Activated CD8-positive, alpha-beta T cell treated with anti-CD3 and anti-CD28 coated beads, Interleukin-2, amount 10 ng/mL, durations not matched to agents 7 days and 5 days (primary cell): ENCODE measurements around the gene ARID5A. TPM values are rescaled to one million over a fixed set of nuclear protein-coding genes. Genes with fewer than 3 reads are reported as not detected.

Experiments
- ATAC-seq: fragments of 150-1000 bp; cut with Tn5 transposase; one replicate; pipeline ENCODE4 v1.10.0; 2021; ENCODE audit warnings: moderate library complexity
- CTCF ChIA-PET: fragments of 350-600 bp; sonication (Branson Sonifier 250); formaldehyde crosslinking; loops from one replicate; lab custom pipeline; 2021; ENCODE audit warnings: antibody characterized with exemption; lab: Charles Lee
- POLR2A ChIA-PET: fragments of 350-600 bp; sonication (Branson Sonifier 250); formaldehyde crosslinking; loops from one replicate; lab custom pipeline; 2021; ENCODE audit warnings: antibody characterized with exemption; lab: Charles Lee
- DNase-seq: peaks from one replicate; pipeline ENCODE4 v3.0.0-alpha.2; 2020
- H3K27ac Mint-ChIP-seq: one replicate; pipeline ENCODE4 v1.8.0; 2021; ENCODE audit warnings: mild to moderate bottlenecking, mixed read lengths
- H3K27me3 Mint-ChIP-seq: one replicate; pipeline ENCODE4 v1.8.0; 2021; ENCODE audit warnings: low read depth, mixed read lengths
- H3K36me3 Mint-ChIP-seq: one replicate; pipeline ENCODE4 v1.8.0; 2021; ENCODE audit warnings: low read depth, mixed read lengths
- H3K4me1 Mint-ChIP-seq: one replicate; pipeline ENCODE4 v1.8.0; 2021; ENCODE audit warnings: low read depth, mixed read lengths
- H3K4me3 Mint-ChIP-seq: one replicate; pipeline ENCODE4 v1.8.0; 2021; ENCODE audit warnings: mild to moderate bottlenecking, mixed read lengths
- H3K9me3 Mint-ChIP-seq: one replicate; pipeline ENCODE4 v1.8.0; 2022; ENCODE audit warnings: mixed read lengths; ENCODE audit not compliant: insufficient read depth
- total RNA-seq, 2 experiments: library from RNA; stranded (reverse); gene quantifications; one replicate each; pipeline ENCODE4 v1.2.3, GENCODE V29; 2021

Gene ARID5A
- total RNA-seq, 2 experiments from 2014 or later = 37.7 to 40.1 TPM

GRCh38 chr2:96546321-96546720, 9.8 kb downstream of the ARID5A start:
- Mint-ChIP-seq H3K9me3 (no peaks in the 10 kb centered on the region), H3K36me3 (peaks cover 65% of the 10 kb centered on the region), H3K27me3 (no peaks in the 10 kb centered on the region), H3K27ac (peak overlapping the region; percentile 36), H3K4me1 (peaks cover 54% of the 10 kb centered on the region), H3K4me3 (peak overlapping the region; percentile 32)
- ChIA-PET CTCF (no interaction called here), POLR2A (interaction anchor here (1.4 kb wide), 1 partner anchor 8 kb away, joined by 9 read pairs; no protein-coding TSS in a partner anchor)
- DNase-seq = peak; percentile 49
- peak; percentile 17 for ATAC-seq

- Mint-ChIP-seq H3K9me3 (no peaks in the 10 kb centered on the region), H3K36me3 (peaks cover 64% of the 10 kb centered on the region), H3K27me3 (no peaks in the 10 kb centered on the region), H3K4me1 (peaks cover 50% of the 10 kb centered on the region), H3K4me3 (no peak overlapping the region), H3K27ac (peak overlapping the region; percentile 9)
- POLR2A ChIA-PET = interaction anchor here (1.4 kb wide), 1 partner anchor 9 kb away, joined by 9 read pairs; no protein-coding TSS in a partner anchor
- DNase-seq = peak; percentile 21
- CTCF ChIA-PET = interaction anchor here (0.7 kb wide), 1 partner anchor 139 kb away, joined by 3 read pairs; no protein-coding TSS in a partner anchor
- ATAC-seq = peak; percentile 35
Measured at GRCh38 chr2:96546797-96547196, 10.2 kb downstream of the ARID5A start.

- peaks cover 50% of the 10 kb centered on the region for H3K4me1 Mint-ChIP-seq
- peaks cover 64% of the 10 kb centered on the region for H3K36me3 Mint-ChIP-seq
- H3K9me3 Mint-ChIP-seq = no peaks in the 10 kb centered on the region
- H3K4me3 Mint-ChIP-seq = no peak overlapping the region
- ATAC-seq (no peak), DNase-seq (no peak)
- POLR2A ChIA-PET = interaction anchor here (1.2 to 1.4 kb wide), 2 partner anchors 8 to 9 kb away, joined by 7 to 9 read pairs; no protein-coding TSS in a partner anchor
- CTCF ChIA-PET = interaction anchor here (0.7 to 1.3 kb wide), 3 partner anchors 9 to 140 kb away, joined by 3 to 7 read pairs (median 3); no protein-coding TSS in a partner anchor
- peak overlapping the region; percentile 18 for H3K27ac Mint-ChIP-seq
- H3K27me3 Mint-ChIP-seq = no peaks in the 10 kb centered on the region
Measured at GRCh38 chr2:96547203-96547641, 10.7 kb downstream of the ARID5A start.

- H3K9me3 Mint-ChIP-seq = no peaks in the 10 kb centered on the region
- ChIA-PET CTCF (interaction anchor here (0.6 to 1.3 kb wide), 3 partner anchors 9 to 91 kb away, joined by 3 to 7 read pairs (median 3); no protein-coding TSS in a partner anchor), POLR2A (interaction anchor here (0.6 to 1.6 kb wide), 4 partner anchors 8 to 140 kb away, joined by 3 to 7 read pairs (median 3); no protein-coding TSS in a partner anchor)
- ATAC-seq (no peak), DNase-seq (no peak)
- peak overlapping the region; percentile 18 for H3K27ac Mint-ChIP-seq
- no peaks in the 10 kb centered on the region for H3K27me3 Mint-ChIP-seq
- H3K36me3 Mint-ChIP-seq = peaks cover 62% of the 10 kb centered on the region
- H3K4me3 Mint-ChIP-seq = no peak overlapping the region
- H3K4me1 Mint-ChIP-seq = peaks cover 44% of the 10 kb centered on the region
Measured at GRCh38 chr2:96547731-96548171, 11.2 kb downstream of the ARID5A start.

- no peak overlapping the region for H3K27ac Mint-ChIP-seq
- peaks cover 54% of the 10 kb centered on the region for H3K36me3 Mint-ChIP-seq
- H3K4me3 Mint-ChIP-seq = no peak overlapping the region
- H3K9me3 Mint-ChIP-seq = no peaks in the 10 kb centered on the region
- CTCF ChIA-PET = interaction anchor here (0.6 to 1.3 kb wide), 2 partner anchors 10 to 92 kb away, joined by 3 to 7 read pairs; no protein-coding TSS in a partner anchor
- peaks cover 45% of the 10 kb centered on the region for H3K4me1 Mint-ChIP-seq
- no peaks in the 10 kb centered on the region for H3K27me3 Mint-ChIP-seq
- POLR2A ChIA-PET = interaction anchor here (0.5 to 1.6 kb wide), 5 partner anchors 10 to 141 kb away, joined by 3 to 7 read pairs (median 3); no protein-coding TSS in a partner anchor
- DNase-seq = no peak
- no peak for ATAC-seq
Measured at GRCh38 chr2:96548558-96549465, 12.3 kb downstream of the ARID5A start.

- Mint-ChIP-seq H3K27me3 (no peaks in the 10 kb centered on the region), H3K27ac (no peak overlapping the region), H3K4me1 (peaks cover 45% of the 10 kb centered on the region), H3K9me3 (no peaks in the 10 kb centered on the region), H3K36me3 (peaks cover 48% of the 10 kb centered on the region), H3K4me3 (no peak overlapping the region)
- CTCF ChIA-PET = no interaction called here
- POLR2A ChIA-PET = interaction anchor here (0.5 kb wide), 1 partner anchor 117 kb away, joined by 3 read pairs; no protein-coding TSS in a partner anchor
- ATAC-seq = no peak
- no peak for DNase-seq
Measured at GRCh38 chr2:96549466-96549785, 12.9 kb downstream of the ARID5A start.

- ChIA-PET CTCF (no interaction called here), POLR2A (interaction anchor here (1.6 kb wide), 1 partner anchor 11 kb away, joined by 18 read pairs; no protein-coding TSS in a partner anchor)
- no peaks in the 10 kb centered on the region for H3K9me3 Mint-ChIP-seq
- H3K27ac Mint-ChIP-seq = no peak overlapping the region
- DNase-seq (no peak), ATAC-seq (no peak)
- no peaks in the 10 kb centered on the region for H3K27me3 Mint-ChIP-seq
- peaks cover 44% of the 10 kb centered on the region for H3K4me1 Mint-ChIP-seq
- H3K36me3 Mint-ChIP-seq = peaks cover 42% of the 10 kb centered on the region
- no peak overlapping the region for H3K4me3 Mint-ChIP-seq
Measured at GRCh38 chr2:96549967-96550786, 13.6 kb downstream of the ARID5A start.

- Mint-ChIP-seq H3K27me3 (no peaks in the 10 kb centered on the region), H3K36me3 (peaks cover 37% of the 10 kb centered on the region), H3K4me3 (no peak overlapping the region), H3K9me3 (no peaks in the 10 kb centered on the region), H3K4me1 (peaks cover 36% of the 10 kb centered on the region), H3K27ac (no peak overlapping the region)
- ATAC-seq (no peak), DNase-seq (no peak)
- POLR2A ChIA-PET = interaction anchor here (1.6 kb wide), 1 partner anchor 12 kb away, joined by 18 read pairs; no protein-coding TSS in a partner anchor
- CTCF ChIA-PET = no interaction called here
Measured at GRCh38 chr2:96550787-96551604, 14.4 kb downstream of the ARID5A start.

GRCh38 chr2:96551605-96552314, 15.2 kb downstream of the ARID5A start:
- no peaks in the 10 kb centered on the region for H3K27me3 Mint-ChIP-seq
- H3K36me3 Mint-ChIP-seq = peaks cover 31% of the 10 kb centered on the region
- POLR2A ChIA-PET = no interaction called here
- ATAC-seq = no peak
- H3K27ac Mint-ChIP-seq = no peak overlapping the region
- DNase-seq = no peak
- H3K9me3 Mint-ChIP-seq = no peaks in the 10 kb centered on the region
- H3K4me1 Mint-ChIP-seq = peaks cover 32% of the 10 kb centered on the region
- CTCF ChIA-PET = interaction anchor here (6.0 kb wide), 1 partner anchor 10 kb away, joined by 90 read pairs; no protein-coding TSS in a partner anchor
- no peak overlapping the region for H3K4me3 Mint-ChIP-seq
